Gastroesophageal sphincter (tissue), 3 donors: ENCODE measurements around the gene GJB3.

ENCODE experiments used
- EP300 ChIP-seq: sonication (generic); formaldehyde crosslinking; IDR thresholded peaks from one replicate; pipeline ENCODE4 v1.6.1; 2017; ENCODE audit warnings: antibody characterized with exemption, mild to moderate bottlenecking
- POLR2A ChIP-seq, 2 donors: fragments of 450-650 bp; IDR thresholded peaks; one replicate each; pipeline ENCODE4 v1.6.1; 2017; ENCODE audit warnings: antibody characterized with exemption in 2 of 2, mild to moderate bottlenecking in 2 of 2, moderate library complexity in 1 of 2
- POLR2AphosphoS5 ChIP-seq: sonication (generic); formaldehyde crosslinking; IDR thresholded peaks from one replicate; pipeline ENCODE4 v1.6.1; 2017; ENCODE audit warnings: antibody characterized with exemption
- TF ChIP-seq, protein P1 (sequence below), 4 experiments: fragments of 200-600 bp in 2 of 4; fragments of 450-650 bp in 2 of 4; sonication (generic) in 1 of 4; IDR thresholded peaks; one replicate each; pipeline ENCODE4 v1.5.1; 2017 to 2019; ENCODE audit warnings: antibody characterized with exemption in 4 of 4, mild to moderate bottlenecking in 2 of 4, moderate library complexity in 2 of 4

DNA sequence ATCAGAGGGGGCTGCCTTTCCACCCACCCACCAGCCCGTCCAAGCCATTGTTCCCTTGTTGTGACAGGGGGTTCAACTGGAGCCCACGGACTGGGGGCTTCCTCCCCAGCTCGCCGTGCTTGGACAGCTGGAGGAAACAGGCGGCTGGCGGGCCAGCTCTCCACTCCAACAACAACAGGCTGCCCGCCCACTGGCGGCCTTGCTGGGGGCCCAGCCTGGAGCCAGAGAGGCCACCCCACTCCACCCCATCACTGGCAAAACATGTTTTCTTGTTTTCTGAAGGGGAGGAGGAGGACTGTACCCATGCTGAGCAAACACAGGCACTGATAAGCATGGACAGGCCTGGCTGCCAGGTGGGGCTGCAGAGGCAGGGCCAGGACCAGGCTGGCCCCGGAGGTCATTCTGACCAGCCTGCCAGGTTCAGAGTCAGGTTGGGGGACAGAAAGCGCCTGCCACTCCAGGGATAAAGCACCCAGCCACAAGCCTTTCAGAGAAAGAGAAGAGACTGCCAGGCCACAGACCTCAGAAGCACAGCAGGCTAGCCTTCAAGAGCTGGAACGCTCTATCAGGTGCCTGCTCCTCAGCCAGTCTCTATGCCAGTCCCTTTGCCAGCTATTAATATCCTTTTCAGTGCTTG, 44.6 kb downstream of the GJB3 start:
- TF ChIP-seq, protein P1, sequence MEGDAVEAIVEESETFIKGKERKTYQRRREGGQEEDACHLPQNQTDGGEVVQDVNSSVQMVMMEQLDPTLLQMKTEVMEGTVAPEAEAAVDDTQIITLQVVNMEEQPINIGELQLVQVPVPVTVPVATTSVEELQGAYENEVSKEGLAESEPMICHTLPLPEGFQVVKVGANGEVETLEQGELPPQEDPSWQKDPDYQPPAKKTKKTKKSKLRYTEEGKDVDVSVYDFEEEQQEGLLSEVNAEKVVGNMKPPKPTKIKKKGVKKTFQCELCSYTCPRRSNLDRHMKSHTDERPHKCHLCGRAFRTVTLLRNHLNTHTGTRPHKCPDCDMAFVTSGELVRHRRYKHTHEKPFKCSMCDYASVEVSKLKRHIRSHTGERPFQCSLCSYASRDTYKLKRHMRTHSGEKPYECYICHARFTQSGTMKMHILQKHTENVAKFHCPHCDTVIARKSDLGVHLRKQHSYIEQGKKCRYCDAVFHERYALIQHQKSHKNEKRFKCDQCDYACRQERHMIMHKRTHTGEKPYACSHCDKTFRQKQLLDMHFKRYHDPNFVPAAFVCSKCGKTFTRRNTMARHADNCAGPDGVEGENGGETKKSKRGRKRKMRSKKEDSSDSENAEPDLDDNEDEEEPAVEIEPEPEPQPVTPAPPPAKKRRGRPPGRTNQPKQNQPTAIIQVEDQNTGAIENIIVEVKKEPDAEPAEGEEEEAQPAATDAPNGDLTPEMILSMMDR (IDR thresholded peaks at IDR 0.05) = no peak
- TF ChIP-seq POLR2AphosphoS5 = no peak
- no peak for TF ChIP-seq POLR2A (IDR thresholded peaks at IDR 0.05)
- TF ChIP-seq EP300 = no peak
